NT2/D1 (cell line): ENCODE measurements around the gene TNFRSF8.

Experiments used
- SUZ12 ChIP-seq: IDR thresholded peaks from 2 replicates; pipeline ENCODE4 v1.6.1; 2011; ENCODE audit not compliant: insufficient read length, insufficient read depth; ENCODE audit errors: extremely low read depth
- YY1 ChIP-seq: IDR thresholded peaks from 2 replicates; pipeline ENCODE4 v1.6.1; 2011; ENCODE audit not compliant: insufficient read length, insufficient read depth
- ZNF274 ChIP-seq: IDR thresholded peaks from 2 replicates; pipeline ENCODE4 v1.6.1; 2011; ENCODE audit warnings: mild to moderate bottlenecking, low read depth, low read length

GRCh38 chr1:12176298-12177118 lies 113.4 kb downstream of the TNFRSF8 start:
- TF ChIP-seq SUZ12 (no peak), YY1 (no peak), ZNF274 (no peak)
